Activated T-cell treated with anti-CD3 and anti-CD28 coated beads for 4 hours (primary cell): Measurements from ENCODE around the gene DTHD1.

Source experiments
- DNase-seq: peaks from one replicate; pipeline ENCODE4 v3.0.0-alpha.2; 2020

Gene DTHD1

DNA sequence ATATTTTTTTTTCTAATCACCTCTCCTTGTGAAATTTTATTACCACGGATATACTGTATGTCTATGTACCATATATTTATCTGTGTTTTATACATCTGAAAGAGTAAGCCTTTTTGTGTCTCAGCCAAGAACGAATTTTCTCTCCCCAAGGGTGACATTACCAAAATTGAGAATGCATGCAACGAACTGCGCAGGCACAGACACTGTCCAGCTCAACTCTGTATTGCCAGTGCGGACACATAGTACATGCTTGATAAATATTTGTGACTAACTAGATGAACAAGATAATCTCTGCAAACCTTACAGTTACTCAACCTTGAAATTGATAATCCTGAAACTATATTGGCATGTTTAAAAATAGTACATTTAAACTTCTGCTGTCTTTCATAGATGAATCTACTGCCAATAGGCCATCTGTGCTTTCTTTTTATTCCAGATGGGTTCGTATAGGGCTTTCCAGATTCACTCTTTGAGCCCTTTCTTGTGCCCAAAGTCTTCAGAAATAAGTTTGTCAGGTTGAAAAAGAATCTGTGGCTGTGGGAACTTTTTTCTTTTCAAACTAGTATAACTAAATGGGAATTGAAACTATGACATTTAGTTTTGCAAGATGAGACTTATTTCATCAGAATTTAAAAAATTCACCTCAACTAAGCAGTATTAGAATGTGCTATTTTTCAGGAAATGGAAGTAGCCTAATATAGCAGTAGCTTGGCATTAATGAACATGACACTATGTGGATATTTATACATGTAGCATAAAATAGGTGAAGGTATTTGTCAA, 38.9 kb downstream of the DTHD1 start:
- no peak for DNase-seq

DNA sequence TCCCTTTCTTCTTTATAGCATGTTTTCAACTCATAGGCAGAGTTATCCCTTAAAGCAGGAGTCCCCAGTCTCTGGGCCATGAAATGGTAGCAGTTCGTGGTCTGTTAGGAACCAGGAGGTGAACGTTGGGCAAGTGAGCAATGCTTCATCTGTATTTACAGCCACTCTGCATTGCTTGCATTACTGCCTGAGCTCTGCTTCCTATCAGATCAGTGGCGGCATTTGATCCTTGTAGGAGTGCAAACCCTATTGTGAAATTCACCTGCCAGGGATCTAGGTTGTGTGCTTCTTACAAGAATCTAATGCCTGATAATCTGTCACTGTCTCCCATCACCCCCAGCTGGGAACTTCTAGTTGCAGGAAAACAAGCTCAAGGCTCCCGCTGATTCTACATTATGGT, 39.8 kb downstream of the DTHD1 start:
- DNase-seq: no peak

DNA sequence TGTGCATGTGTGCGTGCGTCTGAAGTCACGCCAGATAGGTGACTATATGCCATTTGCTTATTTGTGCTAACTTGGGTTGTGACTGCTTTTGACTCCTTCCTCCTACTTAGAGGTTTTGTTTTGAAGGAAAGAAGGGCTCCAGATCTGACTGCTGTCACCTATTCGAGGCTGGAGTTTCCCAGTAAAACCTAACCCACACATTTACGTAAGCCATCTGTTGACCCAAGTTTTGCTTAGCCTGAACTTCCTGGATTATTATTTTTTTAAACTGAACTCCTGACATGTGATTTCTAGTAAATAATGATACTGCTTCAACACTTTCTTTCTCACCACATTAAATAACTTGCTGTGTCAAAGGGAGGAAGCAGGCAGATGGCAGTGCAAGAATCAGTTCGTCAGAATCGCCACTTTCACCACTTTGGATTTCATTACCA, 41.5 kb downstream of the DTHD1 start:
- peak; percentile 11 for DNase-seq

DNA sequence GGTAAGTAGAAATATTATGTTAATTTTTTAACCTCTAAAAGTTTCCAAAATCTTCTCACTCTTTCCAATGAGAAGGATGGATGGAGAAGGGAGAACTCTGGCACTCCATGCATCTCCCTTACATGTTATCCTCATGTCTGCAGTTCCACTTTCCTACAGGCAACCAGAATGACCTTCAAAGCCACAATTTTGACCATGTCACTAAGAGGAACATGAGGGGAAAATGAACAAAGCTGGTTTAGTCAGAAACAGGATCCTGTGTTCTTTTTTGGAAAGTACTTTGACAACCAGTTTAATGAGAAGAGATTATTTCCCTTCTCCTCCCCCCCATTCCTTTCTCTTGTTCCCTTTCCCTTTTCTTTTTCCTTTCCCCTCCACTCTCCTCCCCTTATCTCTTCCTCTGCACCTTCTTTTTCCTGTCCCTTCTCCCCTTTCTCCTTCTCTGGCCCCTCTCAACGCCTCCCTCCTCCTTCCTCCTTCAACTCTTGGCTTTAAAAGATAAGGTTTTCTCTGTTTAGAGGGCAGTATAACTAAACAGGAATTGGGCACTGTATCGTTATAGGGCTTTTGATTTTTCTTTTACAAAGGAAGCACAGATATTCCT, 42.5 kb downstream of the DTHD1 start:
- no peak for DNase-seq

DNA sequence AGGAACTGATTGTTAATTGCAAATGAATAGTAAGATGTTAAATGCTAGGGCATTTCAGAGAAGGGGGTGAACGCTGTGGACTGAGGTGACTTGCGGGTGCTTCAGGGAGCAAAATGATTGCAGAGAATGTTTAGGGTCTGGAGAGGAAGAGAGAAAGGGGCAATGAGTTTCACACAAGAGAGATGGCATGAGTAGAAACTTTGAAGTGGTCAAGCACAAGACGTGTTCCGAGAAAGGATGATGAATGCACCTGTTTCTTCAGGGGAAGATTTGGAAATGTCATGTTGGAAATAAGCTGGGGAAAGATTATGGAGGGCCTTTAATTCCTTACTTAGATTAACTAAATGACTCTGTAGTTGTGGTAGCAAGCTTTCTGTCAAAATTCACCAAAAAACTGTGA, 43.4 kb downstream of the DTHD1 start:
- DNase-seq: no peak

DNA sequence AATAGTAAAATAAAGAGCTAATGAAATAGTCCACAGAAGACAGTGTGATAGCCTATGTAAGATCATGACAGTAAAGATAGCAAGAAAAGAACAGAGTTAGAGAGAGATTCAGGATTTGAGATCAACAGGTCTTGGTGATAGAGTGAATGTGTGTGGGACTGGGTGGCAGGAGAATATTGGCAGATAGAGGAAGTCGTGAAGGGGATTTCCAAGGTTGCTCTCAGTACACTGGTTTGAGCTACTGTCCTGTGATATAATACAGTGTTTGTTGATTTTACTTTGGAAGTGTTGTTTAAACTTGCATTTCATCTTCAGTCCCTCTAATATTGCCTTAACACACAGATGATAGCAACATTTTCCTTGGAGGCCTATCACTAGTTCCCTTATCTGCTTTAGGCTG, 44.1 kb downstream of the DTHD1 start:
- no peak for DNase-seq

DNA sequence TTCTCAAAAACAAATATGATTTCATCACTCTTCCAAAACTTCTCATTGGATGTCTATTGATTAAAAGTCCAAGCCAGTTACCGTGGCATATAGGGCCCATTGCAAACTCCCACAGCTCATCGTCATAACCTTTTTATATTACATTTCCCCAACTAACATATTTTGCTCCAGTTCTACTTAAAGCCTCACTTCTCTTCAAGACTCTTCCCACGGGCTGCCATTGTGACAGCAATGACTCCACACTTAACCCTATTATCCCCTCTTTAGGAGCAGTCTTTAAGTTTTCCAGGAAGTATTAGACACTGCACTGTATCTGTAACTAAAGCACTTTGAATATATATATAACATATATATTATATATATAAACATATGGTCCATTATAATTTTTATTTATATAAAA, 44.5 kb downstream of the DTHD1 start:
- no peak for DNase-seq

DNA sequence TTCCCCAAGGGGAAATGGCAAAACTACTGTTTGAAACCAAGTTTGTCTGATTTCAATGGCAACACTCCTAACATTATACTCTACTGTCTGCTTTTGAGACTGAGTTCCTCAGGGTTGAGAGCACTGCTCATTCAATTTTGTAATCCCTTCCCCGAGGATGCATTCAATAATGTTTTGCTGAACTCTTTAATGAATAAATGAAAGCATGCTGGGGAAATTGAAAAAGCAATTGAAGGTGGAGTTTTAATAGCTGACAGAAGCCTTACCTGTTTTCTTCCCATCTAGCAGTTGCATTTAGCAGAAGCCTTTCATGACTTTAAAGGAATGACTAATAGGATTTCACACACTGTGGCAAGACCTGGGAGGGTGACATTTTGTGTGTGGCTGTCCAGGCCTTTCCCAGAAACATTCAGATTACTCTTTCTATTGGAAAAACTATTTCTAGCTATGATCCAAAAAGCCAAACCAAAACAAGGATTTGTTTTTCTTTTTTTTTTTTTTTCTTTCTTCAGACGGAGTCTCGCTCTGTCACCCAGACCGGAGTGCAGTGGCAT, 45.1 kb downstream of the DTHD1 start:
- DNase-seq: no peak

DNA sequence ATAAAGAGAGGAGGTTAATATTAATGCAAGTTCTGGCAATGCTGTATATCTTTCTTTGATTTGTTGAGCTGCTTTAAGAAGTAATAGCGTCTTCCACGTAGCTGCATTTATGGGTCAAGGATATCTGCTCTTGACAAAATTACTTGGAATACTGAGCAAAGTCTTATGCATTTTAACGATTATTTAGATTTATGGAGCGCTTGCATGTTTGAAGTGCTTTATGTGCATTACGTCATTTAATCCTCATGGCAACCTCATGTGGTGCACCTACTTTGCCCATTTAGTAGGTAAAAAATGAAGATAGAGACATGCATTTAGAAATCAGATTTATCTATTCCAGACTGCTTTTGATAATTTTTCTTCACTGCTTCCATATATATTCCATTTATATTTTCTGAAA, 46.0 kb downstream of the DTHD1 start:
- DNase-seq: no peak

DNA sequence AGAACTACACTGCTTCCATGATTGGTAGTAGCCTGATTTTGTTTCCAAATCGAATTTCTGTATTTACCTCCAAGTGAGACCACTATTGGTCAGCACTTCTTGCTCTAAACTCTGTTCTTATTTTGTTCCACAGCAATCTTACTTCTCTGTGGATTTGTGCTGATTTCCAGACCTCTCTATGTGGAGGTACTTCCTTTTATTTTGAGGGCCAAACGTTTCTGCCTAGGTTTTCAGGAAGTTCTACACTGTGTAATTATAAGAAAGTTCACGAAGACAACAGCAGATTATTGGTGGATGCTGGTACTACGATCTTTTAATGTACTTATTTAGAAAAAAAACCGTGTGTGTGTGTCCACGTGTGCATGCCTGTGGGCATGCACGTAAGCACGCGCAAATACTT, 46.7 kb downstream of the DTHD1 start:
- DNase-seq: no peak

DNA sequence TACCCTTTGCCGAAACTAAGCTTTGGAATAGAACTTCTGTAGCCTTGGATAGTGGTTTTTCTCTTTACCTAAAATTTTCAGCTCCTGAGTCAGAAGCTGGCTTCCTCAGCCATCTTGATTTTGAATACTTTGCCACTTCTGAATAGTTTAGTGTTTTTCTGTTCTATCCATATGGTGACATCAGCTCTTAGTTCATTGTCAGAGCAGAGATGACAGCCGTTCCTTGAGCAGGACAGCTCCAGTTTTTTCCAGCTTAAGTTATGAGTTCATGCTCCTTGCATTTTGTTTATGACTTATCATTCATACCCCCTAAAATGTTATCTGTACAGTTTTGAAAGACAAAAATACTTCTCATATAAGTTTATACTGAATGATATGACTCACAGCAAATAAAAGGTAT, 47.8 kb downstream of the DTHD1 start:
- DNase-seq: no peak

DNA sequence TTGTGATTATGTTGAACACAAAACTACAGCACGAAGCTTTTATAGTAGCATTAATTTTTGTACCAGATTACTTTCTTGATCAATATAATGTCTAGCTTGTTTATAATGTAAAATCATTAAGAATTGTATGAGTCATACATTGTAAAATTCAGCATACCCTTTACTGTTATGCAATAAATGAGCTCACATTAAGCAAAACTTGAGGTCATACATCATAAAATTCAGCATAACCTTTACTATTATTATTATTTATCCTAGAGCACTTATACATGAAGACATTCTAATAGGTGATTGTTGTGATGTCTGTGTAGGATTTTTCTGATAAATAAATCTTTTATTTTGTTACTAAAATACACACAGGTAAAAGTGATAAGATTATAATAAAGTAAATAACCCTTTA, 49.4 kb downstream of the DTHD1 start:
- no peak for DNase-seq

DNA sequence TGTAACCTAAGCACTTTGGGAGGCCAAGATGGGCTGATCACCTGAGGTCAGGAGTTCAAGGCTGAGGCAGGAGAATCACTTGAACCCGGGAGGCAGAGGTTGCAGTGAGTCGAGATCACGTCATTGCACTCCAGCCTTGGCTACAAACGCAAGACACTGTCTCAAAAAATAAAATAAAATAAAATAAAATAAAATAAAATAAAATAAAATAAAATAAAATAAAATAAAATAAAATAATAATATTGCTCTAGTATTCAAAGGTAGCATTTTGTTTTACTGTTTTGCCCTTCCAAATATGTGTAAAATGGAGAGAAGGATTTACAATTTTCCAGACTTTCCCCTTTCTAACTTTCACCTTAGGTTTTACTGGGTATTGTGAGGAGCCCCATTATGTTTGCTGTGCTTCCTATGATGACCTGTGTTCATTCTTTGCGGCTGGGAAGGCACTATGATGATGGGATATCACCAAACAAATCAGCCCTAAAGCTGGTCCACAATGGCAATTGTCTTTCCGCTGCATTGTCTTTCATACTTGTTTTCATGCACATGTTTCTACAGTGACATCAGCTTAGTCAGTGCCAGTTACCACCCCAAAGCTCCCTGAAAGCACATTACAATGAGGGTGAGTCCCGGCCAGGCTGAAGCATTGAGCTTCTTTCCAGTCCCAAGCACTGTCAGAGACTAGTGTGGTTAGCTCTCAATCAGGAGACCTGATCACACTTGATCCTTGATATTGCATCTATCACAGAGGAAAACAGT, 50.8 kb downstream of the DTHD1 start:
- no peak for DNase-seq

DNA sequence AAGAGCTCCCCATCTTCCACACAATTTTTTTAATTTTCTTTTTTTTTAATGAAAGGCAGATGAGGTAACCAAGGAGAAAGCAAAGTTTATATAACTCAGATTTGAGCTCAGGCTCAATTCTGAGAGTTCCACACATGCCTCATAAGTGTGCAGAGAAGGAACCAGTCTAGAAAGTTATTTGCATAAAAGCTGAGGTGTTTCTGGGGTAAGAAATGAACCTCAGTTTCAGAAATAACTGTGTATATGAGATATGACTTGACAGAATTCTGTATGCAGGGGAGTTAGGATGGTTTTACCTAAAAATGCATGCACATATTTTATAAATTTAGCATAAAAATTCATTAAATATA, 51.3 kb downstream of the DTHD1 start:
- no peak for DNase-seq

DNA sequence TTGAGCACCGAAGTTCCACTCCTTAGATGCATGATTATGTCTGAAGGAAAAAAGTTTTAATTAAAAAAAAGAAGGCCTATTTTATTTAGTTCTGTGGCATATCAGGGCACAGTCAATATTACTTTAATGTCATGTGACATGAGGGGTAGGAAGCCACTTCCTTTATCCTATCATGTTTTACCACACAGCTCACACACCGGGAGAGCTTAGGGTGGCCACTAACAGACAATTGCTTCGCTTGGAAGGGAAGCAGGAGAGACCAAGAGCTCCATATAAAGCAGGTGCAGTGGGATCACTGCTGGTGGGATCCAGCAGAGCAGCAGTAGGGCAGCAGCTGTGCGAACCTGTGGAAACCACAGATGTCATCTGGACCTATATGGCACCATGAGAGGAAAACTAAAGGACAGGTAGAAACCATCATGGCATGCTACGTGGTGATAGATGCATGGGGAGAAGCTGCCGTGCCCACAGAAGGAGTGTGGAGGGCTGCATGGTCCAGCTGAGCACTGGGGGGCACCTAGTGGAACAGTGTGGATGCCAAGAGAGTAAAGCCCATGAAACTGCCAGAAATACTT, 52.0 kb downstream of the DTHD1 start:
- DNase-seq: no peak

DNA sequence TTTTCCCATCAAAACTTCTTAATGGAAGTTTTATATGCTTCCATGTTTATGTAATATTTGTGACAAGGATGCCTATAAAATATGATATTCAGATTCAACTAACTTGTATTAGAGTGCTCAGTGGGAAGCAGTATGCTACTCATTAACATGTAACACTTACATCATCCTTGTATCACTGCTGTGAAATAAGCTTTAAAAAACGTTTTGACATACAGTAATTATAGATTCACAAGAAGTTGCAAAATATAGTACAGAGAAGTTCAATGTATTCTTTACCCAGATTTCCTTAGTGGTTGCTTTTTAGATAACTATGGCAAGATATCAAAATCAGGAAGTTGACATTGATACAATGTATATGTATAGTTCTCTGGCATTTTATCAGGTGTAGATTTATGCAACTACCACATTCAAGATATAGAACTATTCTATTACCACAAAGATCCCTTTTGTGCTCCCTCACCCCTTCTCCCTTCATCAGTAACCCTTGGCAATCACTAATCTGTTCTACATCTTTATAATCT, 56.3 kb downstream of the DTHD1 start:
- DNase-seq: no peak

DNA sequence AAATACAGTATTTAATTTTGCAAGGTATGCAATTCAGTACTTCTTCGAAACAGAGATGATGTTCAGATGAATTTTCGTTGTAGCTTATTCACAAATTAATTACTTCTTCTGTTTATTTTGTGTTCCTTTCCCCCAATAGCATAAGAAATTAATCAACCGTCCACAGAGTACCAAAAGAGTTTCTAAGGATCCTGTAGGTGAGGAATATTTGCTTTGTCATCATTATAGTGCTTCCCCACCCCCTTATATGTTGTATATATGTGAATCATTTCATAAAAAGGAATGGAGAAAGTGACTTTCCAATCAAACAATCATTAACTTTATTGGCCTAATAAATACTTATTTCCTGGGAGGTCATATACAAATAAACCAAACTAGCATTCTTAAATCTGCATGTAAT, 57.6 kb downstream of the DTHD1 start:
- DNase-seq: no peak

DNA sequence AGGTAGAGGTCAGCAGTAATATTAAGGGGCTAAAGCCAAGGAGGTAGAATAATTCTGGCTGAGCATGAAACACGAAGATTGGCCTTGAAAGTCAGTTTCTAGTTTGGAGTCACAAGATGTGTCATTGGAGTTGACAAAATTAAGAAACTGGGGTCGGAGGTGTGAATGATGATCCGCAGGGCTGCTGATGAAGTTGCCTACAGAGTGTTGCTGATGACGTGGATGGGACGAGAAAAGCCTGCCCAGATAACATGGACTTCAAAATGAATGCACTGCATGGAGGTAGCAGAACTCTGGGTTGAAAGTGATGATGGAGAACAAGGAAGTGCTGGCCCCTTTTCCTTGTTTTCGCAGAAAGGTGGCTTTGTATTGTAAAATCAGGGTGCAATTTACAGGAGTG, 60.5 kb downstream of the DTHD1 start:
- no peak for DNase-seq

DNA sequence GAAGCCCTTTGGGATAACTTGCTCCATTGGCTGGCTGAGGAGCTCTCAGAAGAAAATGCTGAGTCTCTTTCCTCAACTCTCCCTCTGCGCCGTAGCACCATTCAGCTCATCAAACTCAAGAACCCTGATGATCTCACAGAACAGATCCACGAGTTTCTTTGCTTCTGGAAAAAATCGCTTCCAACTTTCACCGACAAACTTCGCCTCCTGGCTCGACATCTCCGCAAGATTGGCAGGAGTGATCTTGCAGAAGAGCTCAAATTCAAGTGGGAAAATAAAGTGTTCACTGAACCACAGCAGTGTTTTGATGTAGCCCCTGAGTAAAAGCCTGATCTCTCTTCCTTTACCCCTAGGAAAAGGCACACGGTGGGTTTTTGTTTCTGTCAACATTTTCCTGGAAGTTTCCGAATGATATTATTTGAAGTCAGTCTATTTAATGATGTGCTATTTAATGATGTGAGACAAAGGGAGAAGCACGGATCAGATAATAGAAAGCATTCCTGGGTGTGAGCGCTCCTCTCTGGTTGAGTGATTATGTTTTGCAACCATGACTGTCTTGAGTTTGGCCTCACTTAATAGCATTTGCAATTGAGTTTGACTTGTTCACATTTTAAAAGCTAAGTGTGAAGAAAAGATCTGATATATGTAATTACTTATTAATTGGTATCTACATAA, 62.2 kb downstream of the DTHD1 start:
- no peak for DNase-seq

DNA sequence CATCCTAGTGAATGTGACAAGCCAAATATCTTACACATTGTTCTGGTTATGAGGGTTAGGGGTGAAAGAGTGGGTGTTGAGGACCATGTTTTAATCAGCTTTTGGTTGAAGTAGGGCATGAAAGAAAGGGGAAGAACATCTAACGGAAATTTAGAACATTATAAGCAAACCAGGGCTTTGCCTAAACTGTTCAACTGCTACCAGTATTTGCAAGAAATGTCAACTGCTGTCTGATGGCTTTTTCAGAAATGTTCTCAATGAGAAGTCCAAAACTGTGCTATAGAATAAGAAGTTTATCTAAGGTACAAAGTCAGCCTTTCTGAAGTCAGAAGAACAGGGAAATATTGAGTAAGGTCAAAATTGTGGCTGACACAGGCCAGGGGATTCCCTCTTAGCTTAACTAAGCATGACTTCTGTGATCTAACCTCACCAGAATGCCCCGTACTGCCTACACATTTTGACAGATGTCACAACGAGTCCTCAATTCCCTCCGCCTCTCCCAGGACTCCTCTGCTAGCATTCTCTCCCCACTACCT, 67.1 kb downstream of the DTHD1 start:
- no peak for DNase-seq

DNA sequence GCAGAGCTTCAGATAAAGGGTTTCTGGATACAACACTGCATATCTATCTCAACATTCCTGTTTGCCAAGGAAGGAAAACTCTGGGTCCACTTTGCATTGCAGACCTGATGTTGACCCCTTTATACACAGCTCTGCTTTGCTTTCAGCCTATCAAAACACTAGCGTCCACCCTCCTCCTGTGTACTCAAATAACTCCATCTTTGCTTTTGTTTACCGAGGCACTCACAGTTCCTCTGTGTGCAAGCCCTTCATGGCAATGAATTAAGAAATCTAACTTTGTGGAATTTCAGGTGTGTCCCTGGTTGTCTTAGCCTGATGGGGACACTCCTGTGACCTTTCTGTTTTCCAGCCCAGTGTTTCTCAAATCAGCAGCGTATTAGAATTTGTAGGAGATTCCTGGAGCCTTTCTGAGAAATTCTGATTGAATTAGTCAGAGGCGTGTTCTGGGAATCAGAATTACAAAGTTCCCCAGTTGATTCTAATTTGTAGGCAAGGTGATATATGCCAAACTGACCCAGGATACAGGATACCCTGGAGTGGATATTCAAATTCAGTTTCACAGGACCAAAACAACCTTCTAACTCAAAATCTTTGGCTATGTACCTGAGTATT, 68.6 kb downstream of the DTHD1 start:
- DNase-seq: no peak

DNA sequence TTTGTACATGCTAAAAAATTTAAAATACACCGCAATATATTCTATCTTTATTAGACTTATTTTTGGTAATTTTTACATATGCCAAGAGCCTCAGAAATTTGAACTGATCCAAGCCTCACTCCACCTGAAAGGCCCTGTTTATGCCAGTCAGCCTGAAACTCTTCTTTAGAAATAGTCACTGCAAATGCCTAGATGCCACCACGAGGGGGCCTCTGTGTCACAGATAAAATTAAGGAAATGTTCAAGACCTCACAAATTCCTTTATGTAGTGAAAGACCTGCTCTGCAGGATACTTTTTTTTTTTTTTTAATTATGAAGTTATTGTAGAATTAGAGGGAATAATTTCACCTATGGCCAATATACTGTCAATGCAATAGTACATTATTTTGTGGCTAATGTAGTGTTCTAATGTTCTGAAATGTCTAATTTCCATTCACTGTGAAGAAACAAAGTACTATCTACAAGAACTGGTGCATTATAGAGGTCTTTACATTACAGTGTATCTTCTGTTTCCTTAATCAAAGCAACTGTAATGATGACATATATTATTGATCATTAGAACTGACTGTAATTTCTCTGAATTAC, 69.8 kb downstream of the DTHD1 start:
- DNase-seq: peak; percentile 72
